ENCODE results near the gene CACNB4. TPM values are rescaled to one million over a fixed set of nuclear protein-coding genes. Genes with fewer than 3 reads are reported as not detected.
"Not testable (repeated sequence)": the region's sequence is repeated elsewhere in the genome, so short reads cannot be mapped to it uniquely, and the experiment has no call there.

The CACNB4 gene
- total RNA-seq, 1 donor from 2014 or later = 3.4 TPM

DNA sequence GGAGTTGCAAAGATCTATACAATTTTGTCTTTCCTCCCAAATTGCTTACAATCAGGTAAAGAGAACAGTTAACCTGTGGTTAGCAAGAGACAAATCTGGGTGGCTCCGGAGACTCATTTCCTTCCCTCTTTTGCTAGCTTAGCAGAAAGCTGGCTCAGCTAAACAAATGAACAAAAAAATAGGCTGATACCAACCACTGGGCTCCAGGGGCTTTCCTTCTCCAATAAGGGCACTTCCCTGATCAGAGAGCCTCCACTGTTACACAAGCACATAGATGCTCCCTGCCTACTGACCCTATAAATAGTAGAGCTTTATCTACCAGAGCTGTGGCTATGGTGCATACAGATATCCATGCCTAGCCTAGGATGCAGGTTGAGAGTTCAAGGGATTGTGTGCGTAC, 180.5 kb downstream of the CACNB4 start:
- TF ChIP-seq, protein P1, sequence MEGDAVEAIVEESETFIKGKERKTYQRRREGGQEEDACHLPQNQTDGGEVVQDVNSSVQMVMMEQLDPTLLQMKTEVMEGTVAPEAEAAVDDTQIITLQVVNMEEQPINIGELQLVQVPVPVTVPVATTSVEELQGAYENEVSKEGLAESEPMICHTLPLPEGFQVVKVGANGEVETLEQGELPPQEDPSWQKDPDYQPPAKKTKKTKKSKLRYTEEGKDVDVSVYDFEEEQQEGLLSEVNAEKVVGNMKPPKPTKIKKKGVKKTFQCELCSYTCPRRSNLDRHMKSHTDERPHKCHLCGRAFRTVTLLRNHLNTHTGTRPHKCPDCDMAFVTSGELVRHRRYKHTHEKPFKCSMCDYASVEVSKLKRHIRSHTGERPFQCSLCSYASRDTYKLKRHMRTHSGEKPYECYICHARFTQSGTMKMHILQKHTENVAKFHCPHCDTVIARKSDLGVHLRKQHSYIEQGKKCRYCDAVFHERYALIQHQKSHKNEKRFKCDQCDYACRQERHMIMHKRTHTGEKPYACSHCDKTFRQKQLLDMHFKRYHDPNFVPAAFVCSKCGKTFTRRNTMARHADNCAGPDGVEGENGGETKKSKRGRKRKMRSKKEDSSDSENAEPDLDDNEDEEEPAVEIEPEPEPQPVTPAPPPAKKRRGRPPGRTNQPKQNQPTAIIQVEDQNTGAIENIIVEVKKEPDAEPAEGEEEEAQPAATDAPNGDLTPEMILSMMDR (IDR thresholded peaks at IDR 0.05) = no peak
- H3K27me3 Mint-ChIP-seq (ENCODE audit: unreplicated experiment) = peaks cover 5% of the 10 kb centered on the region
- H3K4me1 Mint-ChIP-seq (ENCODE audit: unreplicated experiment) = peaks cover 12% of the 10 kb centered on the region
- no peaks in the 10 kb centered on the region for H3K36me3 Mint-ChIP-seq (ENCODE audit: unreplicated experiment)
- H3K9me3 Mint-ChIP-seq (ENCODE audit: unreplicated experiment) = no peaks in the 10 kb centered on the region
- H3K27ac Mint-ChIP-seq (ENCODE audit: unreplicated experiment) = no peak overlapping the region
- H3K4me3 Mint-ChIP-seq (ENCODE audit: unreplicated experiment) = no peak overlapping the region
- DNase-seq (ENCODE audit: extremely low spot score, unreplicated experiment) = no peak

DNA sequence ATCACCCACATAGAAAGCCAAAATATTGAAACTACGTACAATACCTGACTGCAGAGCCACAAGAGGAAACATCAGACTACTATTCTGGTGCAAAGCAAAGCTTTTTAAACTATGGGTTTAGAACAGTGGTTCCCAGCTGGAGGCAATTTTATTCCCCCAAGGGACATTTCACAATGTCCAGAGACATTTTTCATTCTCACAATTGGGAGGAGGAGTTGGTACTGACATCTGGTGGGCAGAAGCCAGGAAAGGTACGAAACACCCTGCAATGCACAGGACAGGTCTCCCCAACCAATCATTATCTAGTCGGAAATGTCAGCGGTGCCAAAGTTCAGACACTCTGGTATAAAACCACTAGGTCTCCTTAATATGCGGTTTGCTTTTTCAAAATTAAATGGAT, 182.2 kb downstream of the CACNB4 start:
- H3K36me3 Mint-ChIP-seq (ENCODE audit: unreplicated experiment) = peaks cover 2% of the 10 kb centered on the region
- TF ChIP-seq, protein P1 (IDR thresholded peaks at IDR 0.05) = no peak
- peaks cover 9% of the 10 kb centered on the region for H3K9me3 Mint-ChIP-seq (ENCODE audit: unreplicated experiment)
- no peak overlapping the region for H3K27ac Mint-ChIP-seq (ENCODE audit: unreplicated experiment)
- no peak overlapping the region for H3K4me3 Mint-ChIP-seq (ENCODE audit: unreplicated experiment)
- H3K4me1 Mint-ChIP-seq (ENCODE audit: unreplicated experiment) = peaks cover 6% of the 10 kb centered on the region
- H3K27me3 Mint-ChIP-seq (ENCODE audit: unreplicated experiment) = peaks cover 20% of the 10 kb centered on the region
- no peak for DNase-seq (ENCODE audit: extremely low spot score, unreplicated experiment)

DNA sequence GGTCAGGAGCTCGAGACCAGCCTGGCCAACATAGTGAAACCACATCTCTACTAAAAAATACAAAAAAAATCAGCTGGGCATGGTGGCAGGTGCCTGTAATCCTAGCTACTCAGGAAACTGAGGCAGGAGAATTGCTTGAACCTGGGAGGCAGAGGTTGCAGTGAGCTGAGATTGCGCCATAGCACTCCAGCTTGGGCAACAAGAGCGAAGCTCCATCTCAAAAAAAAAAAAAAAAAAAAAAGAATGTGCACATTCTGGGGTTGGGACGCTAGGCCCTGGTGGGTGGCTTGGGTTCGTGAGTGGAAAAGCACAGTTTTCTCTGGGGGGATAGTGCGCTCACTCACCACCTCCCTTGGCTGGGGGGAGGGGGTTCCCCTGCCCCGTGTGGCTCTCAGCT, 183.2 kb downstream of the CACNB4 start:
- DNase-seq (ENCODE audit: extremely low spot score, unreplicated experiment); H3K4me1 Mint-ChIP-seq (ENCODE audit: unreplicated experiment); H3K4me3 Mint-ChIP-seq (ENCODE audit: unreplicated experiment); H3K36me3 Mint-ChIP-seq (ENCODE audit: unreplicated experiment); H3K9me3 Mint-ChIP-seq (ENCODE audit: unreplicated experiment); H3K27ac Mint-ChIP-seq (ENCODE audit: unreplicated experiment): not testable (repeated sequence)
- H3K27me3 Mint-ChIP-seq (ENCODE audit: unreplicated experiment) = peaks cover 21% of the 10 kb centered on the region

DNA sequence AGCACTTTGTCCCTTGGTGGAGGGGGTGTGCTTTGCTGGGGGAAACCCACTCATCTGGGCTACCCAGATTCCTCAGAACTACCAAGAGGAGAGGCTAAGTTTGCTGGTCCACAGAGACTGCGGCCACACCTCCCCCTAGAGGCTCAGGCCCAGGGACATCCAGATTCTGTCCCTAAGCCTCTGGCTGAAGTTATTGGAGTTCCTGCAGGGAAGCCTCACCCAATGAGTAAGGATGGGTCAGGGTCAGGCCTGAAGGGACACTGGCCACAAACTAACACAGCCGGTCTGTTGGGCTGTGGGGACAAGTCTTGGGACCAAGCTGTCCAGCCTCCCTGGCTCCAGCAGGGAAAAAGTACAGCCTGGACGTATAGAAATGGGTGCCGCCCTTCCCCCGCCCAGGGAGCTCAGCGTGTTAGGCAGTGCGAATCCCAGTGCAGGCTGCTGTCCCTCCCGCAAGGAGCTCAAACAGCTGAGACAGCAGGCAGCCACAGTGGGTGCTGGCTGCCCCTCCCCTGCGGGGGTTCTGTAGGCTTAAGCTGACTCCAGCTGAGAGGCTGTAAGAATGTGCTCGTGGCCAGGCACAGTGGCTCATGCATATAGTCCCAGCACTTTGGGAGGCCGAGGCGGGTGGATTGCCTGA, 183.7 kb downstream of the CACNB4 start:
- Mint-ChIP-seq H3K27me3 (ENCODE audit: unreplicated experiment) (peaks cover 21% of the 10 kb centered on the region), H3K9me3 (ENCODE audit: unreplicated experiment) (peaks cover 9% of the 10 kb centered on the region), H3K27ac (ENCODE audit: unreplicated experiment) (no peak overlapping the region), H3K4me3 (ENCODE audit: unreplicated experiment) (no peak overlapping the region), H3K36me3 (ENCODE audit: unreplicated experiment) (peaks cover 2% of the 10 kb centered on the region), H3K4me1 (ENCODE audit: unreplicated experiment) (peaks cover 6% of the 10 kb centered on the region)
- no peak for DNase-seq (ENCODE audit: extremely low spot score, unreplicated experiment)
- TF ChIP-seq, protein P1 (IDR thresholded peaks at IDR 0.05) = no peak

DNA sequence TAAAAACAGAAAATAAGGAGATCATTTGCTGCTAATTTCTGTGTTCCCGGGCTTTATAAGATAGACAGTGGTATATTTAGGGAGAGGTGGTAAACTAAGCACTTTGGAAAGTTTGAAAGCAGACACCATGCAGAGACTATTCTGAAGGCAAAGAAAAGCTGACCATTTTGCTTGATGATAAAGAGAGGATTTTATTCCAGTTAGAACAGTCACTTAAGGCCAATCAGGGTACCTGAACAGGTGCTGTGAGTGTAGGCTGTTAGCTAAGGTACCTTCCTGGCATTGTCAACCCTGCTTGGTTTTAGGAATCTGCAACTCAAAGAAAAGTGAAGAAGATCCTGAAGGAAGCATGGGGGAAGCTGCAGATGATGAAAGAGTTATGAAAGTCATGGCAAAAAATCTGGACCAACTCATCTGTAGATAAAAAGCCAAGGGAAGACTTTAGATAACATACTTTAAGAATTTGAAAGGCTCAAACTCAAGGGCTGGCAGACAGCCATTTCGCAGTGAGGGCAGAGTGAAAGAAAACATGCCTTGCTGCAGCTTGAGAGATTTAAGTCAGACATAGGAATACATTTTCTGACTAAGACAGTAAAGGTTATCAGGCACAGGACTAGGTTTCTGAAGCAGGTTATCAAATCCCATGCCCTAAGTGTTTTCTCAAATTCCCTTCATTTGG, 190.5 kb downstream of the CACNB4 start:
- Mint-ChIP-seq H3K4me1 (ENCODE audit: unreplicated experiment) (peaks cover 26% of the 10 kb centered on the region), H3K27me3 (ENCODE audit: unreplicated experiment) (peaks cover 20% of the 10 kb centered on the region), H3K36me3 (ENCODE audit: unreplicated experiment) (peaks cover 2% of the 10 kb centered on the region), H3K4me3 (ENCODE audit: unreplicated experiment) (no peak overlapping the region), H3K9me3 (ENCODE audit: unreplicated experiment) (peaks cover 9% of the 10 kb centered on the region), H3K27ac (ENCODE audit: unreplicated experiment) (no peak overlapping the region)
- TF ChIP-seq, protein P1 (IDR thresholded peaks at IDR 0.05) = no peak
- DNase-seq (ENCODE audit: extremely low spot score, unreplicated experiment) = no peak

Data from osteocyte (in vitro differentiated cells).